A549 (cell line): Measurements from ENCODE around the gene ERGIC1. TPM values are rescaled to one million over a fixed set of nuclear protein-coding genes. Genes with fewer than 3 reads are reported as not detected.
A peak's percentile ranks its signal among the peaks of the same experiment; 100 is the strongest.

Experiments used
- ATAC-seq, 2 experiments: fragments of 200-7000 bp in 1 of 2; fragments of >200 bp in 1 of 2; cut with Nextera tagmentation in 1 of 2; cut with Tn5 transposase in 1 of 2; 3 replicates each; pipeline versions ENCODE4 v1.8.0 to v1.9.1; 2018 to 2020; ENCODE audit warnings: mild to moderate bottlenecking in 1 of 2, moderate library complexity in 1 of 2
- CTCF ChIA-PET: fragments of 300-600 bp; sonication (Branson Sonifier 250); formaldehyde crosslinking; extraction: SDS; loops from one replicate; lab custom pipeline; 2021; ENCODE audit warnings: antibody characterized with exemption, inconsistent platforms; lab: Yijun Ruan, JAX
- POLR2A ChIA-PET: fragments of 350-600 bp; formaldehyde crosslinking; extraction: SDS; loops from one replicate; lab custom pipeline; 2021; ENCODE audit warnings: antibody characterized with exemption, inconsistent platforms; lab: Yijun Ruan, JAX
- DNase-seq, 2 experiments: peaks; one replicate each; pipeline versions ENCODE4 v3.0.0 to v3.0.0-alpha.2; 2011 to 2016; ENCODE audit warnings: low read depth in 1 of 2, low spot score in 1 of 2
- FAIRE-seq: peaks from 2 replicates; lab custom pipeline; 2011; peaks lifted over from hg19 to GRCh38; lab: Jason Lieb, UNC
- H3K27ac ChIP-seq, 2 experiments: fragments of >200 bp; sonication (Bioruptor Twin); formaldehyde crosslinking; 3 replicates each; pipeline ENCODE4 v1.5.1; 2016 to 2017
- H3K4me1 ChIP-seq: fragments of >200 bp; sonication (Bioruptor Twin); formaldehyde crosslinking; 3 replicates; pipeline ENCODE4 v1.6.1; 2016
- H3K4me2 ChIP-seq: fragments of >200 bp; sonication (Bioruptor Twin); formaldehyde crosslinking; 3 replicates; pipeline ENCODE4 v1.6.1; 2016
- H3K4me3 ChIP-seq: fragments of >200 bp; sonication (Bioruptor Twin); formaldehyde crosslinking; 3 replicates; pipeline ENCODE4 v1.5.1; 2016
- H3K9me3 ChIP-seq: fragments of >200 bp; sonication (Bioruptor Twin); formaldehyde crosslinking; 3 replicates; pipeline ENCODE4 v1.6.1; 2016
- E2F6 ChIP-seq: IDR thresholded peaks from 2 replicates; pipeline ENCODE4 v1.6.1; 2012; ENCODE audit warnings: low read depth, borderline replicate concordance
- EHF ChIP-seq: fragments of 250-450 bp; sonication (Bioruptor Pico); IDR thresholded peaks from 2 replicates; pipeline ENCODE4 v1.5.0; 2020; ENCODE audit warnings: mild to moderate bottlenecking
- EHMT2 ChIP-seq: fragments of 200-600 bp; sonication (generic); IDR thresholded peaks from 2 replicates; pipeline ENCODE4 v1.6.1; 2016; ENCODE audit warnings: antibody characterized with exemption, low read depth, mild to moderate bottlenecking, moderate library complexity
- FOSL2 ChIP-seq, 2 experiments: fragments of 450-650 bp in 1 of 2; fragments of >200 bp in 1 of 2; sonication (Bioruptor Twin) in 1 of 2; formaldehyde crosslinking; IDR thresholded peaks; 2 replicates each; pipeline versions ENCODE4 v1.5.0 to v1.6.1; 2016 to 2020; ENCODE audit warnings: mild to moderate bottlenecking in 1 of 2, moderate library complexity in 1 of 2
- FOXS1 ChIP-seq: fragments of 250-450 bp; sonication (Bioruptor Pico); IDR thresholded peaks from 2 replicates; pipeline ENCODE4 v1.5.0; 2020; ENCODE audit warnings: mild to moderate bottlenecking, moderate library complexity
- GATA3 ChIP-seq: IDR thresholded peaks from 2 replicates; pipeline ENCODE4 v1.6.1; 2012; ENCODE audit warnings: borderline replicate concordance
- HEYL ChIP-seq: fragments of 250-450 bp; sonication (Bioruptor Pico); IDR thresholded peaks from 2 replicates; pipeline ENCODE4 v1.8.0; 2021; ENCODE audit warnings: mild to moderate bottlenecking, moderate library complexity
- HOXB13 ChIP-seq: fragments of 250-450 bp; sonication (Bioruptor Pico); IDR thresholded peaks from 2 replicates; pipeline ENCODE4 v1.5.0; 2020; ENCODE audit warnings: low read depth, mild to moderate bottlenecking, moderate library complexity
- KDM5A ChIP-seq: fragments of 200-600 bp; sonication (generic); IDR thresholded peaks from 2 replicates; pipeline ENCODE4 v1.6.1; 2016; ENCODE audit warnings: antibody characterized with exemption, mild to moderate bottlenecking
- MYC ChIP-seq: IDR thresholded peaks from 2 replicates; pipeline ENCODE4 v1.6.1; 2012; ENCODE audit warnings: mild to moderate bottlenecking, inconsistent platforms, low read length, improper control_type of control experiment, borderline replicate concordance
- PHF8 ChIP-seq: fragments of 200-600 bp; sonication (generic); IDR thresholded peaks from 2 replicates; pipeline ENCODE4 v1.6.1; 2016; ENCODE audit warnings: low read depth, mild to moderate bottlenecking, antibody characterized with exemption, moderate library complexity, borderline replicate concordance
- POLR2AphosphoS2 ChIP-seq: conservative IDR thresholded peaks from 2 replicates; pipeline ENCODE4 v1.6.1; 2012; ENCODE audit warnings: low read length, improper control_type of control experiment, inconsistent platforms
- RAD21 ChIP-seq, 2 experiments: fragments of >200 bp in 1 of 2; sonication (Bioruptor Twin) in 1 of 2; formaldehyde crosslinking in 1 of 2; IDR thresholded peaks in 1 of 2; conservative IDR thresholded peaks in 1 of 2; 2 replicates in 1 of 2; 3 replicates in 1 of 2; pipeline ENCODE4 v1.6.1; 2012 to 2018; ENCODE audit warnings: inconsistent platforms in 1 of 2
- RARB ChIP-seq: fragments of 250-450 bp; sonication (Bioruptor Pico); IDR thresholded peaks from 2 replicates; pipeline ENCODE4 v1.8.0; 2021; ENCODE audit warnings: mild to moderate bottlenecking, moderate library complexity
- SMC3 ChIP-seq: fragments of >200 bp; sonication (Bioruptor Twin); formaldehyde crosslinking; IDR thresholded peaks from 3 replicates; pipeline ENCODE4 v1.6.1; 2018; ENCODE audit warnings: inconsistent platforms
- USF2 ChIP-seq: fragments of 450-650 bp; IDR thresholded peaks from 2 replicates; pipeline ENCODE4 v1.6.1; 2014; ENCODE audit warnings: antibody characterized with exemption
- ZC3H11A ChIP-seq: fragments of 450-650 bp; IDR thresholded peaks from 2 replicates; pipeline ENCODE4 v1.6.1; 2014; ENCODE audit warnings: antibody characterized with exemption, mild to moderate bottlenecking
- ZFP36 ChIP-seq: fragments of 450-650 bp; IDR thresholded peaks from 2 replicates; pipeline ENCODE4 v1.6.1; 2014; ENCODE audit warnings: borderline replicate concordance; ENCODE audit not compliant: partially characterized antibody
- ZNF302 ChIP-seq: fragments of 250-450 bp; sonication (Bioruptor Pico); IDR thresholded peaks from 2 replicates; pipeline ENCODE4 v1.9.0; 2021; ENCODE audit warnings: inconsistent platforms, mild to moderate bottlenecking, moderate library complexity
- ZSCAN20 ChIP-seq: fragments of 250-450 bp; sonication (Bioruptor Pico); IDR thresholded peaks from 2 replicates; pipeline ENCODE4 v1.8.0; 2022; ENCODE audit warnings: mild to moderate bottlenecking, moderate library complexity
- whole genome bisulfite sequencing: methylation state at CpG from one replicate; pipeline ENCODE4 v1.1.6; 2017; ENCODE audit errors: missing lambda C conversion rate; 5-methylcytosine and 5-hydroxymethylcytosine counted together
- polyA plus RNA-seq, 4 experiments: library from polyadenylated mRNA; depleted of rRNA in 3 of 4; stranded (reverse); fragments of >200 nt; fragmentation: RNase III in 1 of 4; extraction: RNeasy Plus Mini Kit Qiagen cat#74134 plus additional on column Dnase treatment in 1 of 4; gene quantifications; 2 replicates in 3 of 4; 3 replicates in 1 of 4; pipeline ENCODE4 v1.2.3, GENCODE V29; 2011 to 2017

ERGIC1 gene
- polyA plus RNA-seq, 2 of the 4 experiments (the other 2 are of a cell fraction) = 176 to 304 TPM

GRCh38 chr5:172791726-172792445, 42.2 kb upstream of the ERGIC1 start:
- ChIA-PET CTCF (interaction anchor here (1.0 to 1.9 kb wide), 4 partner anchors 8 to 141 kb away, joined by 3 to 8 read pairs (median 4); partner anchors contain the start of gene DUSP1), POLR2A (interaction anchor here (1.3 kb wide), 1 partner anchor 21 kb away, joined by 4 read pairs; the partner anchor contains the start of gene DUSP1)
- ATAC-seq = no peak
- TF ChIP-seq GATA3 (no peak), PHF8 (no peak), RAD21 (conservative IDR thresholded peaks at IDR 0.05 in 1 of 2, IDR thresholded peaks at IDR 0.05 in 1 of 2) (no peak)
- peaks cover 46% of the 10 kb centered on the region for H3K4me1 ChIP-seq
- no peak for FAIRE-seq
- H3K4me3 ChIP-seq = no peak overlapping the region
- H3K4me2 ChIP-seq = no peak overlapping the region
- DNase-seq = no peak
- no peaks in the 10 kb centered on the region for H3K9me3 ChIP-seq
- WGBS = 90% methylated on average over 10 of the region's 10 CpGs
- H3K27ac ChIP-seq = peak overlapping the region; percentile 14 to 85; a peak in 3 of 6 replicates

GRCh38 chr5:172792701-172793570, 41.1 kb upstream of the ERGIC1 start:
- Histone ChIP-seq H3K4me2 (no peak overlapping the region), H3K4me1 (peaks cover 50% of the 10 kb centered on the region), H3K4me3 (no peak overlapping the region), H3K27ac (peak overlapping the region in 1 of 2 experiments; percentile 85; a peak in 3 of 6 replicates), H3K9me3 (no peaks in the 10 kb centered on the region)
- ChIA-PET CTCF (interaction anchor here (0.8 to 2.0 kb wide), 3 partner anchors 10 to 140 kb away, joined by 3 to 5 read pairs (median 5); no protein-coding TSS in a partner anchor), POLR2A (interaction anchor here (1.3 kb wide), 1 partner anchor 22 kb away, joined by 4 read pairs; the partner anchor contains the start of gene DUSP1)
- WGBS = 95% methylated on average over 13 of the region's 13 CpGs
- TF ChIP-seq USF2 = no peak
- DNase-seq (no peak), ATAC-seq (no peak), FAIRE-seq (no peak)

GRCh38 chr5:172793577-172794488, 40.2 kb upstream of the ERGIC1 start:
- ATAC-seq (no peak), DNase-seq (no peak), FAIRE-seq (no peak)
- CTCF ChIA-PET = interaction anchor here (0.8 to 2.0 kb wide), 4 partner anchors 9 to 139 kb away, joined by 3 to 5 read pairs (median 4); no protein-coding TSS in a partner anchor
- Histone ChIP-seq H3K27ac (peak overlapping the region; percentile 32 to 64; a peak in 4 of 6 replicates), H3K4me2 (no peak overlapping the region), H3K4me1 (peaks cover 57% of the 10 kb centered on the region), H3K9me3 (no peaks in the 10 kb centered on the region), H3K4me3 (no peak overlapping the region)
- WGBS = 82% methylated on average over 17 of the region's 17 CpGs
- TF ChIP-seq FOSL2 (IDR thresholded peaks at IDR 0.05) = no peak
- TF ChIP-seq FOSL2 (CRISPR knock-in tag; IDR thresholded peaks at IDR 0.05) = peak; percentile 59
- TF ChIP-seq FOXS1 (CRISPR knock-in tag) = no peak
- POLR2A ChIA-PET = no interaction called here

- Histone ChIP-seq H3K9me3 (no peaks in the 10 kb centered on the region), H3K27ac (peak overlapping the region; percentile 9 to 59), H3K4me2 (peak overlapping the region; percentile 16; the same call in 1 of the 3 replicates), H3K4me3 (no peak overlapping the region), H3K4me1 (peaks cover 57% of the 10 kb centered on the region)
- ChIA-PET CTCF (interaction anchor here (0.9 to 1.6 kb wide), 2 partner anchors 18 to 23 kb away, joined by 3 to 6 read pairs; no protein-coding TSS in a partner anchor), POLR2A (no interaction called here)
- 64% methylated on average over 13 of the region's 13 CpGs for WGBS
- no peak for FAIRE-seq
- ATAC-seq = no peak
- peak in 1 of 2 experiments; percentile 42 for DNase-seq
- TF ChIP-seq ZFP36 (peak; percentile 71), EHF (CRISPR knock-in tag) (no peak), E2F6 (no peak), GATA3 (no peak), ZSCAN20 (CRISPR knock-in tag) (no peak), RARB (CRISPR knock-in tag) (no peak), SMC3 (no peak), ZNF302 (CRISPR knock-in tag) (no peak), HEYL (no peak), PHF8 (no peak), EHMT2 (no peak), FOSL2 (IDR thresholded peaks at IDR 0.05) (no peak), FOSL2 (CRISPR knock-in tag; IDR thresholded peaks at IDR 0.05) (peak; percentile 69), MYC (no peak), POLR2AphosphoS2 (no peak), ZC3H11A (no peak), KDM5A (no peak), HOXB13 (CRISPR knock-in tag) (no peak)
Observed at GRCh38 chr5:172795318-172795977, 38.6 kb upstream of the ERGIC1 start.
